HCT116 (cell line): ENCODE data around the gene TBX4. TPM values are rescaled to one million over a fixed set of nuclear protein-coding genes. Genes with fewer than 3 reads are reported as not detected.

ENCODE experiments used
- ATAC-seq: fragments of 200-7000 bp; cut with Tn5 transposase; 2 replicates; pipeline ENCODE4 v1.9.1; 2020; ENCODE audit warnings: mild to moderate bottlenecking, moderate library complexity
- BruUV-seq: library from RNA; stranded (reverse); fragments of 400-500 nt; replicated peaks from 2 replicates; lab custom pipeline; 2021; lab: Mats Ljungman, UMichigan
- CTCF ChIA-PET: fragments of 300-600 bp; sonication (Branson Sonifier 250); formaldehyde crosslinking; loops from one replicate; lab custom pipeline; 2021; ENCODE audit warnings: antibody characterized with exemption; lab: Charles Lee
- POLR2A ChIA-PET: fragments of 300-600, 350-600 bp; sonication (Branson Sonifier 250); formaldehyde crosslinking; loops from one replicate; lab custom pipeline; 2021; ENCODE audit warnings: antibody characterized with exemption; lab: Charles Lee
- RAD21 ChIA-PET, 2 experiments: fragments of 300-600 bp; sonication (Branson Sonifier 250); formaldehyde crosslinking; loops; one replicate each; lab custom pipeline; 2023; ENCODE audit warnings: low total read pairs in 2 of 2; ENCODE audit not compliant: uncharacterized antibody in 2 of 2, unreplicated experiment in 2 of 2, low non-redundant PET in 1 of 2; lab: Charles Lee
- DNase-seq: peaks from one replicate; pipeline ENCODE4 v3.0.0-alpha.2; 2010; ENCODE audit warnings: low read depth, low spot score
- H2AFZ ChIP-seq: fragments of 200-600 bp; shearing (Covaris generic), sonication (generic); 2 replicates; pipeline ENCODE4 v1.6.1; 2017; ENCODE audit warnings: low read depth, mixed run types, mixed read lengths, antibody characterized with exemption, low read length; ENCODE audit not compliant: poor library complexity, severe bottlenecking
- H3K27ac ChIP-seq: 2 replicates; pipeline ENCODE4 v1.5.1; 2012; ENCODE audit warnings: low read depth, low read length
- H3K27me3 ChIP-seq: fragments of 200-600 bp; sonication (generic); 2 replicates; pipeline ENCODE4 v1.6.1; 2016; ENCODE audit warnings: mixed run types, low read length, mixed read lengths; ENCODE audit not compliant: insufficient read depth
- H3K36me3 ChIP-seq, 2 experiments: fragments of 200-500 bp in 1 of 2; fragments of 200-600 bp in 1 of 2; sonication (Bioruptor generic) in 1 of 2; sonication (generic) in 1 of 2; 2 replicates each; pipeline versions ENCODE4 v1.5.1 to v1.6.1; 2014 to 2016; ENCODE audit warnings: low read length in 2 of 2, inconsistent platforms in 1 of 2, mixed read lengths in 1 of 2, mixed run types in 1 of 2; ENCODE audit not compliant: insufficient read depth in 2 of 2, control insufficient read depth in 1 of 2
- H3K4me1 ChIP-seq, 2 experiments: fragments of 200-600 bp in 1 of 2; sonication (generic) in 1 of 2; 2 replicates each; pipeline versions ENCODE4 v1.5.1 to v1.6.1; 2012 to 2017; ENCODE audit warnings: low read length in 2 of 2, inconsistent platforms in 1 of 2, mild to moderate bottlenecking in 1 of 2, mixed read lengths in 1 of 2, mixed run types in 1 of 2, moderate library complexity in 1 of 2; ENCODE audit not compliant: insufficient read depth in 2 of 2, control insufficient read depth in 1 of 2
- H3K4me2 ChIP-seq: fragments of 200-600 bp; sonication (generic); 2 replicates; pipeline ENCODE4 v1.6.1; 2017; ENCODE audit warnings: mixed run types, low read length, mixed read lengths
- H3K4me3 ChIP-seq, 2 experiments: fragments of 200-600 bp in 1 of 2; sonication (generic) in 1 of 2; replicated peaks in 1 of 2; 2 replicates each; pipeline ENCODE4 v1.5.1; 2011 to 2016; ENCODE audit warnings: low read length in 2 of 2, control low read depth in 1 of 2, low read depth in 1 of 2, mild to moderate bottlenecking in 1 of 2, mixed read lengths in 1 of 2, mixed run types in 1 of 2
- H3K79me2 ChIP-seq: fragments of 200-600 bp; sonication (generic); 2 replicates; pipeline ENCODE4 v1.6.1; 2017; ENCODE audit warnings: mild to moderate bottlenecking, mixed run types, low read length, moderate library complexity, mixed read lengths; ENCODE audit not compliant: insufficient read depth
- H3K9ac ChIP-seq: fragments of 200-600 bp; sonication (generic); 2 replicates; pipeline ENCODE4 v1.6.1; 2016; ENCODE audit warnings: low read length, mixed read lengths
- H3K9me2 ChIP-seq: fragments of 200-600 bp; sonication (generic), shearing (Covaris generic); 2 replicates; pipeline ENCODE4 v1.6.1; 2017; ENCODE audit warnings: mixed run types, mild to moderate bottlenecking, moderate library complexity; ENCODE audit not compliant: insufficient read depth
- H3K9me3 ChIP-seq, 2 experiments: fragments of 200-500 bp in 1 of 2; fragments of 200-600 bp in 1 of 2; sonication (Bioruptor generic) in 1 of 2; sonication (generic) in 1 of 2; 2 replicates each; pipeline ENCODE4 v1.6.1; 2014 to 2017; ENCODE audit warnings: low read length in 2 of 2, mixed read lengths in 2 of 2, inconsistent platforms in 1 of 2, low read depth in 1 of 2, mild to moderate bottlenecking in 1 of 2, mixed run types in 1 of 2, moderate library complexity in 1 of 2; ENCODE audit not compliant: control insufficient read depth in 1 of 2, insufficient read depth in 1 of 2
- H4K20me1 ChIP-seq: fragments of 200-600 bp; sonication (generic), shearing (Covaris generic); 2 replicates; pipeline ENCODE4 v1.6.1; 2017; ENCODE audit warnings: mixed run types, mild to moderate bottlenecking, moderate library complexity; ENCODE audit not compliant: insufficient read depth
- CBX3 ChIP-seq: IDR thresholded peaks from 2 replicates; pipeline ENCODE4 v1.6.1; 2012; ENCODE audit warnings: low read depth
- CEBPB ChIP-seq: IDR thresholded peaks from 2 replicates; pipeline ENCODE4 v1.6.1; 2012; ENCODE audit warnings: low read depth
- EGR1 ChIP-seq: IDR thresholded peaks from 2 replicates; pipeline ENCODE4 v1.6.1; 2012; ENCODE audit warnings: low read depth
- ELF1 ChIP-seq: IDR thresholded peaks from 2 replicates; pipeline ENCODE4 v1.6.1; 2012; ENCODE audit warnings: low read depth, borderline replicate concordance
- EZH2 ChIP-seq: fragments of 200-600 bp; sonication (generic); IDR thresholded peaks from 2 replicates; pipeline ENCODE4 v1.6.1; 2017; ENCODE audit warnings: antibody characterized with exemption, mixed run types
- EZH2phosphoT487 ChIP-seq: fragments of 200-600 bp; IDR thresholded peaks from 2 replicates; pipeline ENCODE4 v1.6.1; 2018; ENCODE audit warnings: antibody characterized with exemption, borderline replicate concordance
- FOSL1 ChIP-seq: IDR thresholded peaks from 2 replicates; pipeline ENCODE4 v1.6.1; 2012; ENCODE audit warnings: low read depth
- JUND ChIP-seq: IDR thresholded peaks from 2 replicates; pipeline ENCODE4 v1.6.1; 2012
- RAD21 ChIP-seq: IDR thresholded peaks from 2 replicates; pipeline ENCODE4 v1.6.1; 2012; ENCODE audit warnings: low read depth, mild to moderate bottlenecking
- SP1 ChIP-seq: IDR thresholded peaks from 2 replicates; pipeline ENCODE4 v1.6.1; 2012; ENCODE audit warnings: low read depth
- SRF ChIP-seq: IDR thresholded peaks from 2 replicates; pipeline ENCODE4 v1.6.1; 2012; ENCODE audit warnings: low read depth
- YY1 ChIP-seq: IDR thresholded peaks from 2 replicates; pipeline ENCODE4 v1.6.1; 2011; ENCODE audit warnings: low read length, low read depth, moderate library complexity, mild to moderate bottlenecking; ENCODE audit not compliant: insufficient replicate concordance; ENCODE audit errors: extremely low read depth
- intact Hi-C: fragments of 100-400 bp; cut with micrococcal nuclease; formaldehyde crosslinking; loops from 2 replicates; pipeline ENCODE4 v1.10.0; 2022
- total RNA-seq: library from RNA; stranded (reverse); gene quantifications from one replicate; pipeline ENCODE4 v1.2.1, GENCODE V29; 2021; ENCODE audit not compliant: unreplicated experiment
- TF ChIP-seq, protein P1 (sequence below), 3 experiments: fragments of 200-600 bp in 1 of 3; sonication (generic) in 1 of 3; IDR thresholded peaks in 2 of 3; conservative IDR thresholded peaks in 1 of 3; 2 replicates each; pipeline ENCODE4 v1.5.1; 2012 to 2017; ENCODE audit warnings: low read depth in 2 of 3, low read length in 2 of 3, antibody characterized with exemption in 1 of 3, borderline replicate concordance in 1 of 3, control low read depth in 1 of 3, mild to moderate bottlenecking in 1 of 3, mixed read lengths in 1 of 3, mixed run types in 1 of 3, moderate library complexity in 1 of 3; ENCODE audit not compliant: insufficient read depth in 1 of 3
- TF ChIP-seq, protein P2 (sequence below): IDR thresholded peaks from 2 replicates; pipeline ENCODE4 v1.6.1; 2012
- TF ChIP-seq, protein P3 (sequence below): IDR thresholded peaks from 2 replicates; pipeline ENCODE4 v1.6.1; 2012
- TF ChIP-seq, protein P4 (sequence below): IDR thresholded peaks from 2 replicates; pipeline ENCODE4 v1.6.1; 2012; ENCODE audit warnings: low read depth

Gene TBX4
- total RNA-seq, 1 experiment from 2014 or later: 0.27 TPM

DNA sequence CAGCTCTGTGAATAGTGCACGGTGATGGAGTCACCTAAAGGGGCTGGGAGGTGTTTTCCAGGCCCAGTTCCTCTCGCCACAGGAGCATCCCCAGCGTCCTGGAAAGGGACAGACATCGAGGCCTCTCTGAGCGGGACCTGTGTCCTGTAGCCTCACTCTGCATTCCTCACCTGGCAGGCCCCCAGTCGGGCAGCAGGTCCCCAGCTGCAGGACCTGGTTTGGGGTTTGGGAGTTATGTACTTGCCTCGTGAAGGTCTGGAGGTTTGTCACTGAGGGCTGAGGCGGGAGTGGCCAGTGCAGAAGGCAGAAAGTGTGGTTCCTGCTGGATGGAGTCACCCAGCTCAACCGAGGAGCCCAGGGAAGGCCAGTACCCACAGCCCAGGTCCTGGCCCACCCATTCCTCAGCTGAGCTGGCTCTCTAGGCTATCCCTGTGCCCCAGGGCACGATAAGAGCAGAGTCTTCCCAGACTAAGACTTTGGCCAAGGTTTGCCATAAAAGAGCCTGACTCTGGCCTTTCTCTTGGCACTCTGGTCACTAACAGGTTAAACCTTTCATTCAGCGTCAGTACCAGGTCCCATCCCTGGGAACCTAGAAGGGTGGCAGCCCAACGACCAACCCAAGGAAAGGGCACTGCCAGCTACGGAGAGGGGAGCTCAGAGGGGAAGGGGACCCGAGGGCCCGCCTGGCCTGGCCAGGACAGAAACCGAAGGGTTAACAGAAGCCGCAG is 24.4 kb downstream of the TBX4 start:
- no peaks in the 10 kb centered on the region for H3K79me2 ChIP-seq
- TF ChIP-seq CBX3: no peak
- no peak for TF ChIP-seq EGR1
- TF ChIP-seq JUND: no peak
- TF ChIP-seq, protein P1, sequence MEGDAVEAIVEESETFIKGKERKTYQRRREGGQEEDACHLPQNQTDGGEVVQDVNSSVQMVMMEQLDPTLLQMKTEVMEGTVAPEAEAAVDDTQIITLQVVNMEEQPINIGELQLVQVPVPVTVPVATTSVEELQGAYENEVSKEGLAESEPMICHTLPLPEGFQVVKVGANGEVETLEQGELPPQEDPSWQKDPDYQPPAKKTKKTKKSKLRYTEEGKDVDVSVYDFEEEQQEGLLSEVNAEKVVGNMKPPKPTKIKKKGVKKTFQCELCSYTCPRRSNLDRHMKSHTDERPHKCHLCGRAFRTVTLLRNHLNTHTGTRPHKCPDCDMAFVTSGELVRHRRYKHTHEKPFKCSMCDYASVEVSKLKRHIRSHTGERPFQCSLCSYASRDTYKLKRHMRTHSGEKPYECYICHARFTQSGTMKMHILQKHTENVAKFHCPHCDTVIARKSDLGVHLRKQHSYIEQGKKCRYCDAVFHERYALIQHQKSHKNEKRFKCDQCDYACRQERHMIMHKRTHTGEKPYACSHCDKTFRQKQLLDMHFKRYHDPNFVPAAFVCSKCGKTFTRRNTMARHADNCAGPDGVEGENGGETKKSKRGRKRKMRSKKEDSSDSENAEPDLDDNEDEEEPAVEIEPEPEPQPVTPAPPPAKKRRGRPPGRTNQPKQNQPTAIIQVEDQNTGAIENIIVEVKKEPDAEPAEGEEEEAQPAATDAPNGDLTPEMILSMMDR (IDR thresholded peaks at IDR 0.05 in 2 of 3, conservative IDR thresholded peaks at IDR 0.05 in 1 of 3; ENCODE audit: borderline replicate concordance in 1 of 3, insufficient read depth in 1 of 3, low read depth in 2 of 3, low read length in 2 of 3): no peak
- TF ChIP-seq SP1: no peak
- TF ChIP-seq, protein P2, sequence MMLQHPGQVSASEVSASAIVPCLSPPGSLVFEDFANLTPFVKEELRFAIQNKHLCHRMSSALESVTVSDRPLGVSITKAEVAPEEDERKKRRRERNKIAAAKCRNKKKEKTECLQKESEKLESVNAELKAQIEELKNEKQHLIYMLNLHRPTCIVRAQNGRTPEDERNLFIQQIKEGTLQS: no peak
- no peak for TF ChIP-seq CEBPB
- no peak for TF ChIP-seq ELF1
- TF ChIP-seq, protein P3, sequence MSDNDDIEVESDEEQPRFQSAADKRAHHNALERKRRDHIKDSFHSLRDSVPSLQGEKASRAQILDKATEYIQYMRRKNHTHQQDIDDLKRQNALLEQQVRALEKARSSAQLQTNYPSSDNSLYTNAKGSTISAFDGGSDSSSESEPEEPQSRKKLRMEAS: no peak
- TF ChIP-seq, protein P4, sequence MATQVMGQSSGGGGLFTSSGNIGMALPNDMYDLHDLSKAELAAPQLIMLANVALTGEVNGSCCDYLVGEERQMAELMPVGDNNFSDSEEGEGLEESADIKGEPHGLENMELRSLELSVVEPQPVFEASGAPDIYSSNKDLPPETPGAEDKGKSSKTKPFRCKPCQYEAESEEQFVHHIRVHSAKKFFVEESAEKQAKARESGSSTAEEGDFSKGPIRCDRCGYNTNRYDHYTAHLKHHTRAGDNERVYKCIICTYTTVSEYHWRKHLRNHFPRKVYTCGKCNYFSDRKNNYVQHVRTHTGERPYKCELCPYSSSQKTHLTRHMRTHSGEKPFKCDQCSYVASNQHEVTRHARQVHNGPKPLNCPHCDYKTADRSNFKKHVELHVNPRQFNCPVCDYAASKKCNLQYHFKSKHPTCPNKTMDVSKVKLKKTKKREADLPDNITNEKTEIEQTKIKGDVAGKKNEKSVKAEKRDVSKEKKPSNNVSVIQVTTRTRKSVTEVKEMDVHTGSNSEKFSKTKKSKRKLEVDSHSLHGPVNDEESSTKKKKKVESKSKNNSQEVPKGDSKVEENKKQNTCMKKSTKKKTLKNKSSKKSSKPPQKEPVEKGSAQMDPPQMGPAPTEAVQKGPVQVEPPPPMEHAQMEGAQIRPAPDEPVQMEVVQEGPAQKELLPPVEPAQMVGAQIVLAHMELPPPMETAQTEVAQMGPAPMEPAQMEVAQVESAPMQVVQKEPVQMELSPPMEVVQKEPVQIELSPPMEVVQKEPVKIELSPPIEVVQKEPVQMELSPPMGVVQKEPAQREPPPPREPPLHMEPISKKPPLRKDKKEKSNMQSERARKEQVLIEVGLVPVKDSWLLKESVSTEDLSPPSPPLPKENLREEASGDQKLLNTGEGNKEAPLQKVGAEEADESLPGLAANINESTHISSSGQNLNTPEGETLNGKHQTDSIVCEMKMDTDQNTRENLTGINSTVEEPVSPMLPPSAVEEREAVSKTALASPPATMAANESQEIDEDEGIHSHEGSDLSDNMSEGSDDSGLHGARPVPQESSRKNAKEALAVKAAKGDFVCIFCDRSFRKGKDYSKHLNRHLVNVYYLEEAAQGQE: no peak
- no peak for TF ChIP-seq SRF
- TF ChIP-seq EZH2phosphoT487: no peak
- no peak for TF ChIP-seq YY1
- TF ChIP-seq RAD21: no peak
- no peak for TF ChIP-seq EZH2
- TF ChIP-seq FOSL1: no peak
- BruUV-seq: no TSS peak
- H3K4me1 ChIP-seq: peaks cover 0 to 19% of the 10 kb centered on the region in 2 experiments; a peak in 2 of 4 replicates
- no peak overlapping the region for H3K9ac ChIP-seq
- H3K27ac ChIP-seq: no peak overlapping the region
- CTCF ChIA-PET: no interaction called here
- POLR2A ChIA-PET: interaction anchor here (1.4 kb wide), 1 partner anchor 8 kb away, joined by 3 read pairs; no protein-coding TSS in a partner anchor
- H3K9me3 ChIP-seq: no peaks in the 10 kb centered on the region
- no peak overlapping the region for H2AFZ ChIP-seq
- no peaks in the 10 kb centered on the region for H4K20me1 ChIP-seq
- H3K9me2 ChIP-seq: no peaks in the 10 kb centered on the region
- H3K4me3 ChIP-seq: no peak overlapping the region
- RAD21 ChIA-PET: no interaction called here
- H3K4me2 ChIP-seq: no peak overlapping the region
- ATAC-seq (no peak), DNase-seq (no peak)
- no peaks in the 10 kb centered on the region for H3K27me3 ChIP-seq
- H3K36me3 ChIP-seq: no peaks in the 10 kb centered on the region
- intact Hi-C loops: no loop called here
